ENCODE results near the gene ZNF274.
A peak's percentile ranks its signal among the peaks of the same experiment; 100 is the strongest.
"Not testable (repeated sequence)": the region's sequence is repeated elsewhere in the genome, so short reads cannot be mapped to it uniquely, and the experiment has no call there.

The ZNF274 gene

GRCh38 chr19:58182989-58183816, at the start of gene ZNF274:
Gene ZNF274 (plus strand): TSS chr19:58183061. CDS start chr19:58183966, 905 bp downstream.
- DNase-seq, result peak; percentile 64

DNA sequence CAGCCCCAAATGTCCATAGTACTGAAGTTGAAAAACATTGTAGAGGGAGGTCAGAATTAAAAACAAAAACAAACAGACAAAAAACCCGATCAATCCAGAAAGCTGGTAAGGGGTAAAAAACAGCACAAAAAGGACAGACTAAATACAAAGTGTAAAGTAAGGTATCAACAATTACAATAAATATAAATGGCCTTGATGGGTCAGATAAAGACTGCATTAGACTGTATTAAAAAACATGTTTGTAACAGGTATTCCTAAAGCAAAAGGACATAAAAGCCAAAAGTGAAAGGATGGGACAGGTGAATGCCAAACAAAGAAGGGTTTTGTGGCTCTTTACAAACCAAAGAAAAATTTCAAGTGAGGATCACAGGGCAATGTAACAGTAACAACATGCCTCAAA, 48.6 kb upstream of the ZNF274 start:
- no peak for DNase-seq

DNA sequence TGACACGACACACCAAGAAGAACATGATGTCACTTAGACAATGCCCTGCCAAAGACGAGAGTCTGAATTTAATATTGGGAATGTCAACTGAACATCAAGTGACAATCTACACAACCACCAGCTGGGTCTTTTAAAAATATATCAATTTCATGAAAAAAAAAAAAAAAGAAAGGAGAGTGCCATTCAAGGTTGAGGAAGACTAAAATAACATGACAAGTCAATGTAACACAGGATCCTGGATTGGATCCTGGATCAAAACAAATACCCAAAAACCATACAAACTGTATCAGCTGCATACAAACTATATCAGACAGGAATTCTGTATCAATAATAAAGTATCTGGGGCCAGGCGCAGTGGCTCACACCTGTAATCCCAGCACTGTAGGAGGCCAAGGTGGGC, 37.0 kb upstream of the ZNF274 start:
- DNase-seq, result no peak

GRCh38 chr19:58147475-58147874, 35.4 kb upstream of the ZNF274 start:
- DNase-seq, result not testable (repeated sequence)

DNA sequence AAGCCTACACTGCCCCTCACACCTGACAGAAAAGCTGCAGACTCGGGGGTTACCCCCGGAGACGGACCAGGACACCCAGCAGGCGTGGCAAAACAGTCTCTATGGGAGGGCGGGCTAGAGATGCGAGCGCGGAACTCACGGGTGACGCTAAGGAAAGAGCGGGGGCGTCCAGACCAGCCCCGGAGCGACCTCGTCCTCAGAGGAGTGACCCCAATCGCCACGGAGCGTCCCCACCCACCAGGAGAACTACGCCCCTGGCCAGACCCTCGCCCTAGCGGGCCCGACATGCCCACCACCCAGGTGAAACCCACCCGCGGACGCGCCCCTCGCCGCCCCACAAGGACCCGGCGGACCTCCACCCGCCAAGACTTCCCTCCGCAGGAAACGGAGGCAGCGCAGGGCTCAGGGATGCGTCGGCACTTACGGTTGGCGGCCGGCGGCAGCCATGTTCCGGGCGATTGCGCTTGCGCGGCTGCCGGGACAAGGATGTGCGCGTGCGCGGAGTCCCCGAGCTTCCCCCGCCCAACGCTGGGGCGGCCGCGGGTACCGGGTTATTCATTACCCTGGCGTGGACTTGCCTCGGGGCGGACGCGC, 32.4 kb upstream of the ZNF274 start, which contains the start of gene ZNF329:
TSS of gene ZNF329 (minus strand) at position 462 of the 594 bp plus-strand sequence. CDS start 21,286 bp downstream, outside the sequence.
- DNase-seq, result peak; percentile 64

GRCh38 chr19:58153386-58153785, 29.5 kb upstream of the ZNF274 start:
- DNase-seq, result no peak

GRCh38 chr19:58154287-58154678, 28.6 kb upstream of the ZNF274 start:
- DNase-seq, result no peak

- DNase-seq, result peak; percentile 78
Measured at GRCh38 chr19:58154679-58155648, 27.9 kb upstream of the ZNF274 start.

DNA sequence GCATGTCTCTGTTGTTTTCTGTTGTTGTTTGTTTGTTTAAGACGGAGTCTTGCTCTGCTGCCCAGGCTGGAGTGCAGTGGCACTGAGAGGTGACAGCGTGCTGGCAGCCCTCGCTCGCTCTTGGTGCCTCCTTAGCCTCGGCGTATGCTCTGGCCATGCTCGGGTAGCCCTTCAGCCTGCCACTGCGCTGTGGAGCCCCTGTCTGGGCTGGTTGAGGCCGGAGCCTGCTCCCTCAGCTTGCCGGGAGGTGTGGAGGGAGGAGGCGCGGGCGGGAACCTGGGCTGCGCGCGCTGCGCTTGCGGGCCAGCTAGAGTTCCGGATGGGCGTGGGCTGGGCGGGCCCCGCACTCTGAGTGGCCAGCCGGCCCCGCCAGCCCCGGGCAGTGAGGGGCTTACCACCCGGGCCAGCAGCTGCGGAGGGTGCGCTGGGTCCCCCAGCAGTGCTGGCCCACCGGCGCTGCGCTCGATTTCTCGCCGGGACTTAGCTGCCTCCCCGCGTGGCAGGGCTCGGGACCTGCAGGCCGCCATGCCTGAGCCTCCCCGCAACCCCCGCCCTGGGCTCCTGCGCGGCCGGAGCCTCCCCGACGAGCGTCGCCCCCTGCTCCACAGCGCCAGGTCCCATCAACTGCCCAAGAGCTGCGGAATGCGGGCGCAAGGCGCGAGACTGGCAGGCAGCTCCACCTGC, 25.7 kb upstream of the ZNF274 start:
- no peak for DNase-seq

DNA sequence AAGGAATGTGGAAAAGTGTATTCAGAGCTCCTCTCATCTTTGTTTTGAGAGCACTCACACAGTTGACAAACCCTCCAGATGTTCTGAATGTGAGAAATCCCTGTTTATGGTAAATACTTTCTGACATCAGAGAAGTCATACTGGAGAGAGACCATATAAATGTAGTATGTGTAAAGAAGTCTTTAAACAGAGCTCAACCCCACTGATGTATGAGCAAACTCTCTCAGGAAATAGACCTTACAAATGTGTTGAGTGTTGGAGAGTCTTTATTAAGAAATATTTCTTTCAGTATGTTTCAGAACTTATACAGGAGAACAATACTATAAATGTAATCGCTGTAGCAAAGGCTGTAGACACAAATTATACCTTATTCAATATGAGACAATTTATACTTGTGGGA, 16.6 kb upstream of the ZNF274 start:
- no peak for DNase-seq

GRCh38 chr19:58166708-58167280, 16.1 kb upstream of the ZNF274 start:
- DNase-seq, result no peak

DNA sequence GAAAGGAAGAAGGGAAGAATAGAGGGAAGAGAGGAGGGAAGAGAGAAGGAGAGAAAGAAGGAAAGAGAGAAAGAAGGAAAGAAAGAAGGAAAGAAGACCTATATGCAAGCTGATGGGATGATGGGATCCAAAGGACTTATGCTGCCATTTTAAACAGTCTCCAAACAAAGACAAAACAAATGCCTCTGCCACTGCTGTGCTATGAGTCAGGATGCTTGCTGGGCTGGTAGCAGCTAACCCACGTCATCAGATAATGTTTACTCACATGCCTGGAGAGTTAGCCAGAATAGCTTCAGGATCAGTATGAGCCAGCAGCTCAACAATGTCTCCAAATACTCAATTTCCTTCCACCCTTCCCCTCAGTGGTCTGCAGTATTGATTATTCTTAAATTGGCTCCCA, 12.0 kb upstream of the ZNF274 start:
- no peak for DNase-seq

DNA sequence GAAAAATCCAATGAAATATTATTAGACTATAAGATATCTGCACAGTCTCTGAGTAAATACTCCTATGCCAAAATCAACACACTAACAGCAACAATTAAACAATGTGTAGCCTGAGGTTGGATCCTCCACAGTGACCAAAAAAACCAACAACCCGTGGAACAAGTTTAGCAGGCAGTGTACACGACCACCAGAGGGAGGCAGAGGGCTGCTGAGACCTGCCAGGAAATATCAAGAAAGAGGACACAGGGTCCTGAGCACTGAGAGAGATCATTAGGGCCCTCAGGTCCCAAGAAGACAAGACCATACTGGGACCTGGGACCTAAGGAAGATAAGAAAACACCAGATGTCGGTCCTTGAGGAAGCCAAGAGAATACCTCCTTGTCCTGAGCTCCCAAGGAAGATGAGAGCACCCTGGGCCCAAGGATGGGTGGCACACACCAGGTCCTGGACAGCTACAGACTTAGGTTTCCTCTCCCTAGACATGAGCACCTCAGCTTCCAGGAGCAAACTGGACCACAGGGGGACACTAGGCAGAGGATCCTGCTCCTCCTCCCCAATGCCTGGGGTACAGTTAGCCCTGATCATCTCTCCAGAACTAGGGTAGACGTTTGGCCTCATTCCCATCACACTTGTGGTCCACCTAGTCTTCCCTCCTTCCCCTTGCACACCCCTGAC, 822 bp upstream of the ZNF274 start:
- no peak for DNase-seq

- DNase-seq, result peak; percentile 45
Measured at GRCh38 chr19:58182577-58182988, 278 bp upstream of the ZNF274 start.

DNA sequence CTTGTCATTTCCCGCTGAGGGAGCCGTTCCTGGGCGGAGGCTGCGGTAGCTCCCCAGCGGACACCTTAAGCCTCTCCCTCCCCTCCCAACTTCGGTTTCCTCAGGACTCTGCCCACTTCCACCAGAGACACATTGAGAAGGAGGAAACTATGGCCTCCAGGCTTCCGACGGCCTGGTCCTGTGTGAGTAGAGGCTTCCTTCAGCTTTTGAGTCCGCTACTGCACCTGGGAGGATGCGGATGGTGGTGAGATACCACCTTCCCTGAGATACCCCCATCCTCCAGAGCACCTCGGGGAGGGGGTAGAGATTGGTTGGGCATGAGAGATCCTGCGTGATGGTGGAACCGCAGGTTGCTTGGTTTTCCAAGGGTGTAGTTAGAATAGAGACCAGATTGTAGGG, 955 bp downstream of the ZNF274 start:
- DNase-seq, result no peak

DNA sequence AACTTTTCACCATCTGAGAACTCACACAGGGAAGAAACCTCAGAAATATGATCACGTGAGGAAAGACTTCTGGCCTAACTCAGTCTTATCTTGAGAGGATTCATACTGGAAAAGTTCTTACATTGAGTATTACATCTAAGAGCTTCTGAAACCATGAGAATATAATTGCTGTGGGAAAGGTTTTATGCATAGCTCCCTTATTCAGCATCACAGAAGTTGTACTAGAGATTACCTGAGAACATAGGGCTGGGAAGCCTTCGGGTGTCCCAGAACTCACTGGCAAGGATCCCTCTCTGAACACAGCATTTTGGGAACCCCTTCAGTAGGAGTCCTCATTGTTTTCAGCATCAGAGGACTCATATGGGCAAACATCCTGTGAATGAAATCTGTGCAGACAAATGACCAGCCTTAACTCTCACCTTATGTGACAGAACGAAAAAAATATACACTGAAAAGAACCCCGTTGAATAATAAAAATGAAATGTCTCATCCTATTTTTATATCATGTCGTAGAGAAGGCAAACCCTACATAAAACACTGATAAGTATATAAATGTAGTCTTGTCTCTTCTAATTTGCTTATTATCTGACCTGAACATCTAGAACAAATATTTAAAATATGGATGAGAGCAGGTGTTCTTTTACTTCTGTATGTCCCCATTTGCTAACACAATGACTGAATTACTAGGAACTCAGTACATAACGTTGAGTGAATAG, 14.2 kb downstream of the ZNF274 start:
- DNase-seq, result peak; percentile 1

GRCh38 chr19:58203814-58204475, 21.1 kb downstream of the ZNF274 start:
- no peak for DNase-seq

DNA sequence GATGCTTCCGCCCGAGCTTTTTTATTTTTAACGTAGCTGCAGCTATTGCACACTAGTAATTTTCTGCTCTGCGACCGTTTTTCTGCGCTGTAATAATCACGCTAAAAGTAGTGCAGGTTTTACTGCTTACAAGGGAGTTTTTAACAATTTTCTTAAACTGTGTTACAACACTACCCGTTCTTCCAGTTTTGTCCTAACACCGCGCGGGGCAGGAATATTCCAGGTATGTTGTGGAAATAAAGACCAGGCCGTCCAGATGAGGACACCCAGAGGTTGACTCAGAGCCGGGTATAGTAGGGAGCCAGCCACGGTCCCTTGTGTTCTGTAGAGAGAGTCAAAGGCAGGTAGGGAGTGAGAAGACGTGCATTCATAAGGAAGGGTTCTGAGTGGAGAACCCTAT, 21.7 kb downstream of the ZNF274 start:
- DNase-seq, result no peak

DNA sequence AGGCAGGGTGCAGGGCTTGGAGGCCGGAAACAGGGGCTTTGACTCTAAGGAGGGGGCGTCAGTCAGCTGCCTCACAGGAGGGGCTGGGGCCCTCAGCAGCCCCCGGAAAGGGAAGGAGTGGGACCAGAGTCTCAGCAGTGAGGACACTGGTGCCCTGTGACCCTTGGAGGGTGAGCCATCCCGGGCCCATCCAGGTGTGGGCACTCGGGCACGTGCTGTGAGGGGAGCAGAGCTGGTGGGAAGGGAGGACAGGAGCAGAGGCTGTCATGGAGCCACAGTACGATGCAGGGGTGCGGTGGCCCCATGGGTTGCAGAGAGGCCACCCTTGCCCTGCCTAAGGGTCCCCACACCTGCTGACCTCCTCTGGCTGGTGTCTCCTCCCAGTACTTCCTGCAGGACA, 26.7 kb downstream of the ZNF274 start:
- DNase-seq, result no peak

GRCh38 chr19:58212336-58213074, 29.6 kb downstream of the ZNF274 start:
- DNase-seq, result no peak
